NCI-H82 (cell line): ENCODE data around the gene MRPS2.
"Not testable (repeated sequence)": the region's sequence is repeated elsewhere in the genome, so short reads cannot be mapped to it uniquely, and the experiment has no call there.

Source experiments
- DNase-seq: peaks from one replicate; lab custom pipeline; 2025; lab: John Stamatoyannopoulos, UW

The MRPS2 gene

DNA sequence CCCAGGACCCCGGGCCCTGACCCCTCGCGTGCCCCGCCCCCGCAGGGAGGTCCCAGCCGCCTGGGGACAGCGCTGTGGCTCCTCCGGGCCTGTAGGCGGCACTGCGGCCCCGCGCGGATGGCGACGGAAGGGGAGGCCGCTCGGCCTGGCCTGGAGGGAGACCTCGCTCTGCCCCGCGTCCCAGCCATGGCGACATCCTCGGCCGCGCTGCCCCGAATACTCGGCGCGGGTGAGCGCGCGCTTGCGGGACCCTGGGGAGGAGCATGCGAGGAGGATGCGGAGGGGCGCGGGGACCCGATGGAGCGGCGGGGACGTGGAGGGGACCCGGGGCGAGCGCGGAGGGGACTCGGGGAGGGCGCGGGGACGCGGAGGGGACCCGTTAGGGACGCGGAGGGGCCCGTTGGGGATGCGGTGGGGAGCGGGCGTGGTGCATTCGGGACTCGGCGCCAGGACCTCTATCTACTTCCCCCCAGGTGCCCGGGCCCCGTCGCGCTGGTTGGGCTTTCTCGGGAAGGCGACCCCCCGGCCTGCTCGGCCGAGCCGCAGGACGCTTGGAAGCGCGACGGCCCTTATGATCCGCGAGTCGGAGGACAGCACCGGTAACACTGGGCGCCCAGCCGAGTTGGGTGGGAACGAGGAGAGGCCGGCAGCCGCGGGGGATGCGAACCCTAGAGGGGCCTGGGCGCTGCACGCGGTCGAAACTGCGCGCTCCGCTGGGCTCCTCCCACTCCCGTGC lies at the start of gene MRPS2:
MRPS2 (plus strand) TSS at position 158 of the 736 bp plus-strand sequence; CDS start at position 187, 29 bp downstream.
- DNase-seq, result peak; percentile 90

DNA sequence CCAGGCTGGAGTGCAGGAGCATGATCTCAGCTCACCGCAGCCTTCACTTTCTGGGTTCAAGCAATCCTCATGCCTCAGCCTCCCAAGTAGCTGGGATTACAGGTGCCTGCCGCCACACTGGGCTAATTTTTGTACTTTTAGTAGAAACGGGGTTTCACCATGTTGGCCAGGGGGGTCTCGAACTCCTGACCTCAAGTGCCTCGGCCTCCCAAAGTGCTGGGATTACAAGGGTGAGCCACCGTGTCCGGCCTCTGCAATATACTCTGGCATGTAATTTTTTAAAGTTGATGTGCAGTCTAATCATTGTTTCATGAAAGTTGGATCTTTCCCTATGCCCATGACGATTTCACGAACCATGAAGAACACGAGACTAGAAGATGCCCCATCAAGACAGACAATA lies 49.5 kb upstream of the MRPS2 start:
- DNase-seq, result no peak

DNA sequence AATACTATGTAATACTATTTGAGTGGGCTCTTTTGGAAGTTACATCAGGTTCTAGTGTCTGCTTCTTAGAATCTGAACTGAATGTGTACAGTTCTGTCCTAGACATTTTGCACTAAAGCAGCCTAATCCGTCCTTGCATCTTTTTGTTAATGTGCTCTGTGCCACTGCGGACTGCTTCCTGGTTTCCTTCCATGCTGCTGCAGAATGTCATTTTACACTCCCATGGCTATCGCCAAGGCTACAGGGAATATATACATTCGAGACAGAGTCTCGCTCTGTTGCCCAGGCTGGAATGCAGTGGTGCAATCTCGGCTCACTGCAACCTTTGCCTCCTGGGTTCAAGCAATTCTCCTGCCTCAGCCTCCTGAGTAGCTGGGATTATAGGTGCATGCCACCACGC lies 48.6 kb upstream of the MRPS2 start:
- DNase-seq, result not testable (repeated sequence)

DNA sequence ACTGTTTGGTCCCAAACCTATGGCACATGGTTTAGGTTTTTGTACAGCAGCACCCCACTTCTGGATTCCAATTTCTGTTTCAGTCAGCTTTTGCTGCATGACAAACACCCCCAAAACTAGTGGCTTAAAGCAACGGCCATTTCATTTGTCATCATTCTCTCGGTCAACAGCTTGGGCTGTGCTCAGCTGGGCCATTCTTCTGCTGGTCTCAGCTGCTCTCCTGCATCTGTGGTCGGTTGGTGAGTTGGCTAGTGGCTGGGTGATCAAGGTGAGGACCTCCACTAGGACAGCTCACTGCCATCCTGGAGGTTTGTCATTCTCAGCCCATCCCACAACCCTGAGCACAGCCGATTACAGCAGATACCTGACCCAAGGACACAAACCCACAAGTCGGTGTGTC lies 45.7 kb upstream of the MRPS2 start:
- DNase-seq, result no peak

DNA sequence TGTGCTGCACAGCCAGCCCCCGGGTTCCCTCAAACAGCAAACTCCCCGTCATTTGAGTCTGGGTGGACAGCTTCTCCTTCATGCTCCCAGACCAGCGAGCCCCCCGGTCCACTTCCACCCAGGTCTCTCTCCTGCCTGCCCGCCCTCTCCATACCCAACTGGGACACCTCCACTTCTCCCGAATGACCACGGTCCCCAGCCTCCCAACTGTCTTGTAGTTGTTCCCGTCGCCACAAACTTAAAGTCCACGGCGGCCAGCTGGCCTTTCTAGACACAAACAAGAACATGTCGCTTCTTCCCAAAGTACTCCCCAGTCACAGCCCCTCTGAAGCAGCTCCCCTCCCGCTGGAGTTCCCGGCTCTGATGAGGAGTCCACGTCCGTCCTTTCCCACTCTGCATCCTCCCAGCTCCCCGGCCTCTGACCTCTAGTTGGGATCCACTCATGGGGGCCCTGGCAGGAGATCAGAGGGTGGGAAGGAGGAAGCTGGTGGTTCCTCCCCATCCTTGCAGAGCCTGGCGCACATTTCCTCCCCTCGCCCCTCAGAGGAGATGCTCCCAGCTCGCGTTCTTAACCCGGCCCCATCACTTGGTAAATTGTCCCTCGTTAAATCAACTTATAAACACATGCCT lies 45.0 kb upstream of the MRPS2 start:
- no peak for DNase-seq

DNA sequence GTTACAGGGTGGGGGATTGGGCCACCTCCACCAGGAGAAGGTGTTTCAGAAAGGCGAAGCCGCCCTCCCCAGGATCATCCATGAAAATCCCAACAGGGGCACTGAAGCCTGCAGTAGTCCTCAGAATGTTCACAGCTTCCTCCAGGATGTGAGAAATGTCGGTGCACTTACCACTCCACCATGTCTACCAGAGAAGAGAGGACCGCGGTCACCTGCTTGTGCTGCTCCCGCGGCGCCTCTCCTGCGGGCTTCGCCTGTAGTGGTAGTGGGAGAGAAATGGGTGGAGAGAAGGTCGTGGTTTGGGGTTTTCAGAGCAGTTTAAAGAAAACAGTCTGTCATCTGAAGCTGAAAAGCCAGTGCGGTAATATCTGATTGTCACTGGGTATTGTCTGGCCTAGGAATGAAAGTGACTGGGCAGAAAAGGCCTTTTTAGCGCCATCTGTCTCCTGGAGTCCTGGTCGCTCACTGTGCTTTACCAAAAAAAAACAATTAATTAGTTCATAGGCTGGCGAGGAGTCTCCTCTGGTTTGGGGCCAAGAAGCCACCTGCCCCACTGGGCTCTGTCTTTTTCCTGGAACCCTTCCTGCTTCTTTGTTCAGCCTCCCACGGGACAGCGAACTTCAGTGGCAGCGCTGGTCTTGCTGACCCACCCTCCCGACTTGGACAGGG lies 43.9 kb upstream of the MRPS2 start:
- no peak for DNase-seq

DNA sequence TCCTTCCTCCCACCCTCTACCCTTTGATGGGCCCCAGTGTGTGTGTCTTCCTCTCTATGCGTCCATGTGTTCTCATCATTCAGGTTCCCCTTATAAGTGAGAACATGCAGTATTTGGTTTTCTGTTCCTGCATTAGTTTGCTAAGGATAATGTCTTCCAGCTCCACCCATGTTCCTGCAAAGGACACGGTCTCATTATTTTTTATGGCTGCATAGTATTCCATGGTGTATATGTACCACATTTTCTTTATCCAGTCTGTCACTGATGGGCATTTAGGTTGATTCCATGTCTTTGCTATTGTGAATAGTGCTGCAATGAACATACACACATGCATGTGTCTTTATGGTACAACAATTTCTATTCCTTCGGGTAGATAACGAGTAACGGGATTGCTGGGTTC lies 42.0 kb upstream of the MRPS2 start:
- not testable (repeated sequence) for DNase-seq

DNA sequence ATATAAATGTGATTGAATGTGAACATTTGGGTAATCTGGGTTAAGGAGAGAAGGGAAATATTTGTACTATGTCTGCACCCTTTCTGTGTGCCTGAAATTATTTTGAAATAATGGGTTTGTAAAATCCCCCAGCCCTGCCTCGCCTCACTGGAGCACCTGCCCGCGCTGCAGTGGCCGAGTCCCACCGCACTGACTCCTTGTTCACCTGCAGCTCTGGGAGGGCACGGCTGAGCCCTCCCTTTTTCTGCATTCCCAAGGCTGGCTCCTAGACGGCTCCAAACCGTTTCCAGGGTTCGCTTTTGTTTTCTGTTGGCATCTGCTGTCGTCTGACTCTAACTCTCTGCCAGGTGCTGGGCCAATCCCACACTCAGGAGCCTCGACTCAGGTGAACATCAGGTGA lies 38.5 kb upstream of the MRPS2 start:
- DNase-seq, result no peak

DNA sequence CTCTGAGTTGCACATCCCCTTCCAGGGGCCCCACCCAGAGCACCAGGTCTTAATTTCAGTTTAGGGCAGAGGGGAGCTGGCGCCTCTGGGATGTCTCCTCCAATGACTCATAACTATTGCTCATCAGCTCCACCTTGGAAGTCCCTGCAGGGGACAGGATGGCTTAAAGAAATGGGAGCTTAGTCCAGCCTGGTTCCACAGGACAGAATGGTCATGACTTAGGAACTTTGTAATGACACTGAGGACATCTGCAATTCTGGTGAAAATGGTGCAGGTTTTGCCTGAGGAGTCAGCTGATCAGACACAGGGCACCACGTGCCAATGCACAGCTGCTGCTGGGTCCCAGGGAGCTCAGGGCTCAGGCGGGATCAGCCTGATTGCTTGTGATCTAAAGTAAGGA lies 37.3 kb upstream of the MRPS2 start:
- DNase-seq, result no peak

DNA sequence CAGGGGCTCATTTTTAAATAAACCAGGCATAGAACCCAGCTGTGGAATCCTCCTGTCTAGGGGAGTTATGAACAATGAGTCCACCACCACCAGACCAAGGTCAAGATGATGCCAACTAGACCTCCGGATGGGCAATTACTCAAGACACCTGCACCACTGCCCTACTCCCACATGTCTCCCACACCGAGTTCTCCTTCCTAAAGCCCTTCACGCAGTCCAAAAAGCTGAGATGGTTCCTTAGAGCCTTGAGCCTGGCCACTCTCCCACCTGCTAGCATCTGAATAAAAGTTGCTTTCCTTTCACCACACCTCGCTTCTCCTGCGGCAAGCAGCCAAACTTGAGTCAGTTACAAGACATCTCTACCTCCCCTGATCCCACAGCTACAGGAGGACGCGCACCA lies 36.3 kb upstream of the MRPS2 start:
- no peak for DNase-seq

DNA sequence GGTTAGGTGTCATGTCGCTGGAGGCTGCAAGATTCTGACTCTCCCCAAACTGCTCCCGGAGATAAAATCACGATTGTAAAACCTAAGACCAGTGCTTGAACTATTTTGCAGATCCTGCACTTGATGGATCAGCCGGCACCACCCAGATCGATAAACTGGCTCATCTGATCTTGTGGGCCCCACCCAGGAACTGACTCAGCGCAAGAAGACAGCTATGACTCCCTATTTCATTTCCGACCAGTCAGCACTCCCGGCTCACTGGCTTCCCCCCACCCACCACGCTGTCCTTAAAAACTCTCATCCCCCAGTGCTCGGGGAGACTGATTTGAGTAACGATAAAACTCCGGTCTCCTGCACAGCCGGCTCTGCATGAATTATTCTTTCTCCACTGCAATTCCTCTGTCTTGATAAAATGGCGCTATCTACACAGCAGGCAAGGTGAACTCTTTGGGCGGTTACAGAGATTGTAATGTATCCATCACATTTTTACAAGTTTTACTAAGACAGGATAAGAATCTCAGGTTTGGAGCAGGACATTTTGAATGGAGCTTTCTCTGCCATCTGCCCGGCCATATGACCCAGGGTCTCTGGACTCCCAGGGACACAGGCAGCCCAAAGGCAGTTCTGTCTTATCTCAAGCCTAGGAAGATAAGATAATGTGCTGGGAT lies 31.5 kb upstream of the MRPS2 start:
- no peak for DNase-seq

DNA sequence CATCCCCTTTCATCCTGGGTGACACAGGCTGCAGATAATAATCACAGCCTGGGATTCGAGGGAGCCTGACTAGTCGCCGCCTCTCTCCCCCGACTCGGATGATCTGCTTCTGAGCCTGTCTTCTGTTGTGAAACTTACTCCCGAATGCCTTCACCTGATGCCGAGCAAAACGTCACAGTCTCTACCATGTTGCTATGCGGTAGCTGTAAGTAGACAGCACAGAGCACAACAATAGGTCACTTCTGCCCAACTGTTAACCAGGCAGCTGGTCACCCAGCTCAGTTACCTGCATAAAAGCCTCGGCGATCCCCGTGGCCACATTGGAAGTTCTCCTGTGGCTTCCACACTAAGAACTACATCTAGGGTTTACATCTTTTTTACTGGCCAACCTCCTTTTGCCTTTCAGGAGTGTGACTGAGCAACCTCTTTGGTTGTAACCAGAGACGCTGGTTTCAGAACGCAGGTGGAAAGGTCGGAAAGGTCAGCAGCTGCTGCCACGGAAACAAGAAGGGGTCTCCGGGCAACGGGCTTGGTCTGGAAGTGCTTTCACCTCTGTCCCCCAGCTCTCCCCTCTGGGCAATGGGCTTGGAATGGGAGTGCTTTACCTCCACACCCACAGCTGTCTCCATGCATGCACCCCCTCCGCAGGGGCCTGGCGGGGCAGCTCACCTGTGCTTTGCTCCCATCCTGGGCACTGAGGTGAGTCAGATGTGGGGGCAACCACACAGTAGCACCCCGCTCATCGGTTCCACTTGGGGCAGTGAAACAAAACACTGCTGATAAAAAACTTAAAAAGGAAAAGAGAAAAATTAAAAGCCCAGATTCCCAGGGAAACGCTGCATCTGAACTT lies 28.5 kb upstream of the MRPS2 start:
- no peak for DNase-seq

DNA sequence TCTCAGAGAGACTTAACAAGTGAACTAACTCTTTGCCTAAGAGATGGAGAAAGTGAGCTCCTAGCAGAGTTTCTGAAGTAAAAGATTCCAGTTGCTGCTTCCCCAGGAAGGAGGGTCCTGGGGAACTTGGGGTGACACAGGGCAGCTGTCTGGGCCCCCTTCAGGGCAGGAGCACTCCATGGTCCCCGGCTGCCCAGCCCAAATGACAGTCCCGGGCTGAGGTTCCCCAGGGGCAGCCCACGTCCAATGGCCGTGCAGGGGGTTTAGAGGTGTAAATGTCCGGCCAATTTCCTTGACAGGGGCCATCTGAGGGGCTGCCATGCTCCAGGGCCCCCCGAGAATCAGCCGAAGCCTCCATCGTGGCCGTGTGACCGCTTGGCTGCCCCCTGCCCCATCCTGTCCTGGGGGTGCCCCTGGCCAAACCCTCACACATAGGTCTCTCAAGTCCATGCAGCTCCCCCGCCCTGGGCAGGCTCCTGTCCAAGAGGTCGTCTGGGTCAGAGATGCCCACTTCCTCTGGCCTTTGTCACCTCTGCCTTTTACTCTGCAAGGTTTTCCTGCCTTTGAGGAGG lies 26.4 kb upstream of the MRPS2 start:
- no peak for DNase-seq

DNA sequence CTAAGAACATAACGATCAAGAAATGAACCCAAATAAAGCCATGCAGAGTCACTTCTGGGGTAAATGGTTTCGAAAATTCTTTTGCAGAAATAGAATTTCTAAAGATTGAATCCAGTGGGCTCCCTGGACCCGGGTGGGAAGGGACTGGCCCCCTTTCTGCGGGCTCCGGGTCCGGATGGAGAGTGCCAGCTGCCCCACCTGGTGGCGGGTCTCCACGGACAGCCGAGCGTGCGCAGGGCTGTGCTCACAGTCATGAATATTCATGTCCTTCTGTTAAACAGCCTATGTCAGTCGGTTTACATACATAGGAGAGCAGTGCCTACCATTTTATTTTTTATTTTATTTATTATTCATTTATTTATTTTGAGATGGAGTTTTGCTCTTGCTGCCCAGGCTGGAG lies 25.6 kb upstream of the MRPS2 start:
- peak; percentile 45 for DNase-seq

DNA sequence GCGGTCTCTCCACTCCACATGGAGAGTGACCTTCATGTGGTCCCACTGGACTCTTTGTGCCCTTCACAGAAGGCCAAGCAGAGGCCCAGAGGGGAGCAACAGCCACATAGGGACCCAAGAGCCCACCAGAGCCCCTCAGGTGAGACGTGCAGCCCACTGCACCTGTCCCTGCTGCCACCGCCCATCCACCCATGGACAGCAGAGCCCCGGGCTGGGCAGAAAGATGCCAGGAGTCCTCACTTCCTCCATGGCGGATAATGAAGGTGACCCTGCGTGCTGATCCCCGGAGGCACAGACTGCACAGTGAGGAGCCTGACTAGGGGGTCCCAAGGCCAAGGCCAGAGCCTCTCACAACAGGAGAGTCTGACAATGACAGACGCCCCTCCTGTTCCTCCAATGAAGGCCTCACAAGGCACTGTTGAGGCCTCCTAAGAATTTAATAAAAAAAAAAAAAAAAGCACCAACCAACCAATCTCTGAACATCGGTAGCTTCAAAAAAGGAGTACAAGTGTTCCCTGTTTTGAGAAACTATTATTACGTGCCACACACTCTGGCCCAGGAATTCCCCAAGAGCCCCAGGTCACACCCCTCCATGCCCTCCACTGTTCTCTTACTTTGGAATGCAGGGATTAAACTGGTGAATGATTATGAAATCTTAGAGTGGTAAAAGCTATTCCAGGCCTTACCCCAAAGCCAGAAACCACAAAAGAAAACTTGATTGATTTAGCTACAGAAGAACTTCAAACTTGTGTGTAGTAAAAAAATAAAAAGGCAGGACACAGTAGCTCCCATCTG lies 23.7 kb upstream of the MRPS2 start:
- no peak for DNase-seq

DNA sequence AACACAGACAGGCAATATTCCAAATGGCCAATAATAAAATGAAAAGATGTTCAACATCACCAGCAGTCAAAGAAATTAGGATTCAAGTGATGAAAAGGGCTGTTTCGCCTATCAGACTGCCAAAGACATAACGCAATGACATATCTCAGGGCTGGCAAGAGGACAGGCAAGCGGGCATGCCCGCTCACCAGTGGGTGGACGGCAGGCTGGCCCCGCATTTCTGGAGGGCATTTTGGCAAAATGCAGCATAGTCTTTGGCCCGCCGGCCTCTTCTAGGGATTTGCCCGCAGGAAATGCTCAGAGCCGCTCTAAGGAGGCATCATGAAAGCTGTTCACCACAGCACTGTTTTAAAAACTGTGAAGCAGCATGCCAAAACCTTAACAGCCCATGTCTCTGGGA lies 22.3 kb upstream of the MRPS2 start:
- DNase-seq, result no peak

DNA sequence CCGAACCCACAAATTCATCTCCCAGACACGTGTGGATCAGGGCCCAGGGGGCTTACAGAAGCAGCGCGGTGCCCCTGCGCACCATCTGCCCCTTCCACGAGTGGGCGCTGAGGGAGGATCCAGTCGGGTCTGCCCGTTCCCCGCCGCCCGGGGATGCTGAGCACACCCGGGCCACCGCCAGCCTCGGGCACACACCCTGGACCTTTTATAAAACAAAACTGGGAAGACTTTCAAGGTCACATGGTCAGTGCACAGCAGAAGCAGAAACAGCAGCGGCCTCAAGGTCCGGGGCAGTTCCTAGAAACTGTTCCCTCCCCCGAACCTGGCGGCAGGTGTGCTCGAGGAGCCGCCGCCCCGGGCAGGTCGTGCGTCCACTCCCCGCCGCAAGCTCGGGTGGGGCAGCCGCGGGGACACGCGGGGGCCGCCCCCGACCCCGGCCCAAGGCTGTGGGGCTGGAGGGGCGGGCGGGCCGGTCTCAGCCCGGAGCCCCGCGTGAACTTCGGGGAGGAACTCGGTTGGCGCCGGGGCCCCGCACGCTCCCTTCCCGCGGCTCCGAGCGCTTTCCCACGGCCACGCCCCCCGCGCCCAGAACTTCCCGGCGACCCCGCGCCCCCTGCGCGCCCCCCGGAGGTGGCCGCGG lies 21.5 kb upstream of the MRPS2 start:
- peak; percentile 14 for DNase-seq

DNA sequence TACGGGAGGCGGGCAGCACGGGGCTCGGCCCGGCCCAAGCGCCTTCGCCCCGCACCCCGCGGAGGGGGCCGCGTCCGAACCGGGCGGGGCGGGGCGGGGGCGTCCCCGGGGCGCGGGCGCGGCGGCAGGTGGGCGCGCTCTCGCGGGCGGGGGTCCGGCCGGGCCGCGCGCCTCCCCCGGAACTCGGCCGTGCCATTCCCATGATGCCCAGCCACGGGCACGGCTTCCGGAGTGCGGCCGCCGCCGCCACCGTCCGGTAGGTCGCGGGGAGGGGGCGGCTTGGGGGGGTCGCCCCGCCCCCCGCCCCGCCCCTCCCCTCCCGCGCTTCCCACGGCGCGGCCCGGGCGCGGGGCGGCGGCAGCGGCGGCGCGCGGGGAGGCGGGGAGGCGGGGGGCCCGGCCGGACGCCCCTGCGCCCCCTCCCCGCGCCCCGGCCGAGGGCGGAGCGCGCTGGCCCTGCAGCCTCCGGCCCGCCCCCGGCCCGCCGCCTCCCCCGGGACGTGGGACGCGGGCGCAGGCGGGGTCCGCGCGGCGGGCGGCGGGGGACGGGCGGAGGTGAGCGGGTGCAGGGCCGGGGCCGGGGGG lies 20.9 kb upstream of the MRPS2 start, which contains the start of gene PPP1R26:
PPP1R26 (plus strand) TSS at position 314 of the 584 bp plus-strand sequence. CDS start 4,729 bp downstream, outside the sequence.
- no peak for DNase-seq
